ACHN (cell line): Measurements from ENCODE around the gene EP300.
"Not testable (repeated sequence)": the region's sequence is repeated elsewhere in the genome, so short reads cannot be mapped to it uniquely, and the experiment has no call there.

ENCODE experiments used
- DNase-seq: peaks from one replicate; pipeline ENCODE4 v3.0.0-alpha.2; 2015
- in situ Hi-C: cut with HindIII; loops from 2 replicates; pipeline ENCODE4 v1.10.0; 2017; ENCODE audit warnings: low sequenced_read_pairs, low pct_ligation_motif_present, low pct_unique_long_range_greater_than_20kb

The EP300 gene

GRCh38 chr22:41074941-41075710 lies 17.3 kb upstream of the EP300 start:
- in situ Hi-C loops = no loop called here

GRCh38 chr22:41075946-41076345 lies 16.4 kb upstream of the EP300 start:
- in situ Hi-C loops = no loop called here
- no peak for DNase-seq

More at GRCh38 chr22:41074941-41075710, 17.3 kb upstream of the EP300 start:
- no peak for DNase-seq

DNA sequence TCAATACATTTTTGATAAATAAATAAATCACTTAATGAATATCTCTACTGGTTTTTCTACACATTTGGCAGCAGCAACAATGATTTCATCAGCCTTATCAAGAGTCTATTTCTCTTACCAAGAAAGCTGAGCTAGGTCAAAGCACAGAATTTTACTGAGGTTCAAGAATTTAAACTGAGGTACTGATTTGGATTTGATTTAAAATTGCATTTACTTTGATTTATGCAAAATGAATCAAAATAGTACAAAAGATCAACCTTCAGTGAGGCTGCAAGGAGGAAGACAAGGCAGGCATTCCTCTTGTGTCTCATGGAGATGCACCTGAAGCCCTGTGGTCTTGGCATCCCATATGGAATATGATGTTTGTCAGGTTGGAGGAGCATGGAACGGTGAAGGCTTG lies 15.5 kb upstream of the EP300 start:
- in situ Hi-C loops = no loop called here
- no peak for DNase-seq

DNA sequence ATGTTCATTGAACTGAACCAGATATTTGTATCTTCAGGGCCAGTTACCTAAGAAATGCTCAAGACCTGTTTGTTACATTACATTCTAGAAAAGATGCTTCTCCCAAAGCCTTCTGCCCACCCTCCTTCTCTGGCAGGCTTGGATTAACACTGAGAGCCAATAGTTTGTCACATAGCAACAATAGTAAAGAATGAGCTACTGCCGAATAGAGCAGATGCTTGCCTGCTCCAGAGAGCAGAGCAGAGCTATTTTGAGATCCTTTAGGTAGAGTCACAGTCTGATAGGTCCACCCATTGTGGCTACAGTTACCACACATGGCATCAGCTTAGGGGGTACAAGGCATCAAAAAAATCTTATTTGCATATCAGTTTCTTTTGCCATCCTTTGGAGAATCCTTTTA lies 13.5 kb upstream of the EP300 start:
- no peak for DNase-seq
- in situ Hi-C loops = no loop called here

DNA sequence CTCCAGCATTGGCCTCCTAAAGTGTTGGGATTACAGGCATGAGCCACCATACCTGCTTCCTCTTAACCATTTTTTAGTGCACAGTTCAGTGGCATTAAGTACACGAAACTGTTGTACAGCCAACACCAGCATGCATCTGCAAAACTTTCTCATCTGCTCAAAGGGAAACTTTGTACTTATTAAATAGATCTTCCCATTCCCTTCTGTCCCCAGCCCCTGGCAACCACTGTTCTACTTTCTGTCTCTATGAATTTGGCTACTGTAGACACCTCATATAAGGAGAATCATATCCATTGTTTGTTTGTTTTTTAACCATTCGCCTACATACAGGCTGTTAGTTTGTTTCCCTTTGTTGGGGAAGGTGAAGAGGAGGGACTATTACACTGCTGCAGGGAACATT lies 6.5 kb upstream of the EP300 start:
- in situ Hi-C loops = no loop called here
- no peak for DNase-seq

- in situ Hi-C loops = no loop called here
- DNase-seq = peak; percentile 96
Measured at GRCh38 chr22:41091132-41092022, 1.0 kb upstream of the EP300 start.

GRCh38 chr22:41092847-41093411 lies 537 bp downstream of the EP300 start:
- in situ Hi-C loops = no loop called here
- peak; percentile 34 for DNase-seq

GRCh38 chr22:41094041-41094593 lies 1.7 kb downstream of the EP300 start:
- in situ Hi-C loops = no loop called here
- peak; percentile 23 for DNase-seq

DNA sequence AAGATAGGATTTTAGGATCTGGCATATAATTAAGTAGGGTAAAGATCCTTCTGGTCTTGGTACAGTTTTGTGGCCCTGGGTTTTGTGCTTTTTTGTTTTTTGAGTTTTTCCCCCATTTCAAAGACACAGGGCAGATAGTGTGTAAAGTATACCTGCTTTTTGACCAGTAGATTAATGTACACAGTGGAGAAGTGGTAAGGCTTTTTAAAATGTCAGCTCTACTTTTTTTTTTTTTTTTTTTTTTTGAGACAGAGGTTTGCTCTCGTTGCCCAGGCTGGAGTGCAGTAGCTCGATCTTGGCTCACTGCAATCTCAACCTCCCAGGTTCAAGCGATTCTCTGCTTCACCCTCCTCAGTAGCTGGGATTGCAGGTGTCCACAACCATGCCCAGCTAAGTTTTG lies 4.0 kb downstream of the EP300 start:
- DNase-seq = no peak
- in situ Hi-C loops = no loop called here

DNA sequence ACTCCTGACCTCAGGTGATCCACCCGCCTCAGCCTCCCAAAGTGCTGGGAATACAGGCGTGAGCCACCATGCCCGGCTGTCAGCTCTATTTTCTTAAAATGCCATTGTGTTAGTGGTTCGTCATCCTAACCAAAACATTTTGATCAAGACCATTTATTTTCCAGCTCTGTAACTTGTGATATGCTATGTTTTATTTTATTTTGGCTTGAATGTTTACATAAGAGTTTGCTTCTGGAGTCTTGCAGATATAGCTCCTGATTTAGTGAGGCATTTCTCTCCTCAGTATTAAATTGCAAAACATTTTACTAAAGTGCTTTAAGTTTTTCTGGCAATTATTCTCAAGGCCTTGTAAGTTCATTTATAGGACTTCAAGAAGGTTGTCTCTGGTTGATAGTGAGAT lies 4.4 kb downstream of the EP300 start:
- in situ Hi-C loops = no loop called here
- no peak for DNase-seq

- DNase-seq = no peak
- in situ Hi-C loops = no loop called here
Measured at GRCh38 chr22:41099036-41099435, 6.6 kb downstream of the EP300 start.

GRCh38 chr22:41106122-41106968 lies 14.0 kb downstream of the EP300 start:
- no peak for DNase-seq

DNA sequence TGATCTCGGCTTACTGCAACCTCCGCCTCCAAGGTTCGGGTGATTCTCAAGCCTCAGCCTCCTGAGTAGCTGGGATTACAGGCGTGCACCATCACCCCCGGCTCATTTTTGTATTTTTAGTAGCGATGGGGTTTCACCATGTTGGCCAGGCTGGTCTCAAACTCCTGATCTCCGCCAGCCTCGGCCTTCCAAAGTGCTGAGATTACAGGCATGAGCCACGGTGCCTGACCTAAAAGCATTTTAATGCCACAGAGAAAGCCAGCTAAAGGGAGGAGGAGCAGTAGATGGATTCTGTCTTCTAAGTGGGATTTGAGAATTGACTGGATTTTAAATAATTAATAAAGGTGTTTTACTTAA lies 14.6 kb downstream of the EP300 start:
- in situ Hi-C loops, DNase-seq: not testable (repeated sequence)

More at GRCh38 chr22:41106122-41106968, 14.0 kb downstream of the EP300 start:
- in situ Hi-C loops = no loop called here

DNA sequence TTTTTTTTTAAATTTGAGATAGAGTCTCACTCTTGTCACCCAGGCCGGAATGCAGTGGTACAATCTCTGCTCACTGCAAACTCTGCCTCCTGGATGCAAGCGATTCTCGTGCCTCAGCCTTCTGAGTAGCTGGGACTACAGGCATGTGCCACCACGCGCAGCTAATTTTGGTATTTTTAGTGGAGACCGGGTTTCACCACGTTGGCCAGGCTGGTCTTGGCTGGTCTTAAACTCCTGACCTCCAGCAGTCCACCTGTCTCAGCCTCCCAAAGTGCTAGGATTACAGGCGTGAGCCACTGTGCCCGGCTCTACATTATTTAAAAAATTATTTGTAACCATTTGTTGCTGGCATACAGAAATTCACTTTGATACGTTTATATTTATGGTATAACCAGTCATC lies 18.6 kb downstream of the EP300 start:
- in situ Hi-C loops = no loop called here
- DNase-seq = no peak

- DNase-seq = no peak
- in situ Hi-C loops = no loop called here
Measured at GRCh38 chr22:41116342-41116741, 23.9 kb downstream of the EP300 start.

- no peak for DNase-seq
- in situ Hi-C loops = no loop called here
Measured at GRCh38 chr22:41117127-41117965, 25.0 kb downstream of the EP300 start.

GRCh38 chr22:41123151-41123550 lies 30.8 kb downstream of the EP300 start:
- in situ Hi-C loops = no loop called here
- no peak for DNase-seq

- in situ Hi-C loops = no loop called here
- DNase-seq = no peak
Measured at GRCh38 chr22:41124086-41124485, 31.7 kb downstream of the EP300 start.
